ENCODE measurements around the gene CACNA1C. TPM values are rescaled to one million over a fixed set of nuclear protein-coding genes. Genes with fewer than 3 reads are reported as not detected.

CACNA1C gene
- total RNA-seq, 4 donors from 2014 or later: 1.4 to 3.7 (median 2.2) TPM

GRCh38 chr12:2686280-2686646 is 633.5 kb downstream of the CACNA1C start:
- TF ChIP-seq EP300 (IDR thresholded peaks at IDR 0.05) (no peak), POLR2AphosphoS5 (IDR thresholded peaks at IDR 0.05) (no peak), POLR2A (IDR thresholded peaks at IDR 0.05) (no peak), CTCF (IDR thresholded peaks at IDR 0.05) (no peak)

GRCh38 chr12:2687058-2687457 is 634.3 kb downstream of the CACNA1C start:
- Histone ChIP-seq H3K27me3 (peaks cover 14% of the 10 kb centered on the region), H3K4me3 (no peak overlapping the region), H3K36me3 (peaks cover 2% of the 10 kb centered on the region), H3K9me3 (no peaks in the 10 kb centered on the region), H3K4me1 (peaks cover 11% of the 10 kb centered on the region), H3K27ac (no peak overlapping the region)
- WGBS: 93% methylated on average over 5 of the region's 5 CpGs
- TF ChIP-seq POLR2A (IDR thresholded peaks at IDR 0.05) (no peak), POLR2AphosphoS5 (IDR thresholded peaks at IDR 0.05) (no peak), EP300 (IDR thresholded peaks at IDR 0.05) (no peak), CTCF (IDR thresholded peaks at IDR 0.05) (no peak)
- DNase-seq (ENCODE audit: low spot score in 2 of 2): no peak

More at GRCh38 chr12:2686280-2686646, 633.5 kb downstream of the CACNA1C start:
- Histone ChIP-seq H3K4me1 (peaks cover 5% of the 10 kb centered on the region), H3K4me3 (no peak overlapping the region), H3K27ac (no peak overlapping the region), H3K9me3 (no peaks in the 10 kb centered on the region), H3K36me3 (peaks cover 2% of the 10 kb centered on the region), H3K27me3 (peaks cover 8% of the 10 kb centered on the region)
- no peak for DNase-seq (ENCODE audit: low spot score in 2 of 2)
- 100% methylated on average over 1 of the region's 5 CpGs for WGBS

GRCh38 chr12:2687726-2688125 is 634.9 kb downstream of the CACNA1C start:
- Histone ChIP-seq H3K4me1 (peaks cover 11% of the 10 kb centered on the region), H3K9me3 (no peaks in the 10 kb centered on the region), H3K36me3 (peaks cover 2% of the 10 kb centered on the region), H3K27me3 (peaks cover 14% of the 10 kb centered on the region), H3K4me3 (no peak overlapping the region), H3K27ac (no peak overlapping the region)
- WGBS: 95% methylated on average over 7 of the region's 7 CpGs
- TF ChIP-seq CTCF (IDR thresholded peaks at IDR 0.05) (no peak), POLR2A (IDR thresholded peaks at IDR 0.05) (no peak), EP300 (IDR thresholded peaks at IDR 0.05) (no peak), POLR2AphosphoS5 (IDR thresholded peaks at IDR 0.05) (no peak)
- DNase-seq (ENCODE audit: low spot score in 2 of 2): no peak

GRCh38 chr12:2688381-2688931 is 635.7 kb downstream of the CACNA1C start:
- Histone ChIP-seq H3K9me3 (no peaks in the 10 kb centered on the region), H3K27me3 (peaks cover 16% of the 10 kb centered on the region), H3K4me1 (peaks cover 11% of the 10 kb centered on the region), H3K4me3 (no peak overlapping the region), H3K27ac (no peak overlapping the region), H3K36me3 (peaks cover 2% of the 10 kb centered on the region)
- DNase-seq (ENCODE audit: low spot score in 2 of 2): no peak
- WGBS: 89% methylated on average over 5 of the region's 20 CpGs
- TF ChIP-seq POLR2AphosphoS5 (IDR thresholded peaks at IDR 0.05) (no peak), CTCF (IDR thresholded peaks at IDR 0.05) (no peak), POLR2A (IDR thresholded peaks at IDR 0.05) (no peak), EP300 (IDR thresholded peaks at IDR 0.05) (no peak)

GRCh38 chr12:2689393-2689792 is 636.6 kb downstream of the CACNA1C start:
- H3K27ac ChIP-seq: no peak overlapping the region
- 93% methylated on average over 9 of the region's 9 CpGs for WGBS
- no peak for TF ChIP-seq EP300 (IDR thresholded peaks at IDR 0.05)
- no peak overlapping the region for H3K4me3 ChIP-seq
- H3K36me3 ChIP-seq: no peaks in the 10 kb centered on the region
- DNase-seq (ENCODE audit: low spot score in 2 of 2): no peak
- H3K9me3 ChIP-seq: no peaks in the 10 kb centered on the region
- peaks cover 17% of the 10 kb centered on the region for H3K27me3 ChIP-seq
- H3K4me1 ChIP-seq: peaks cover 11% of the 10 kb centered on the region

GRCh38 chr12:2689879-2690278 is 637.1 kb downstream of the CACNA1C start:
- Histone ChIP-seq H3K36me3 (no peaks in the 10 kb centered on the region), H3K27me3 (peaks cover 17% of the 10 kb centered on the region), H3K9me3 (no peaks in the 10 kb centered on the region), H3K4me3 (no peak overlapping the region), H3K4me1 (peaks cover 11% of the 10 kb centered on the region), H3K27ac (no peak overlapping the region)
- TF ChIP-seq EP300 (IDR thresholded peaks at IDR 0.05) (no peak), POLR2A (IDR thresholded peaks at IDR 0.05) (no peak), CTCF (IDR thresholded peaks at IDR 0.05) (no peak), POLR2AphosphoS5 (IDR thresholded peaks at IDR 0.05) (no peak)
- no peak for DNase-seq (ENCODE audit: low spot score in 2 of 2)
- WGBS: 78% methylated on average over 8 of the region's 8 CpGs

Measured in suprapubic skin (tissue), 4 donors.